HG02970 (cell line): ENCODE measurements around the gene SEZ6L.

Experiments
- ATAC-seq: cut with Tn5 transposase; IDR thresholded peaks from one replicate; pipeline ENCODE4 v1.9.1; 2021; ENCODE audit warnings: mild to moderate bottlenecking, moderate library complexity, moderate number of reproducible peaks; ENCODE audit not compliant: unreplicated experiment, low FRiP score

The SEZ6L gene

GRCh38 chr22:26236991-26237390 is 67.7 kb downstream of the SEZ6L start:
- no peak for ATAC-seq

DNA sequence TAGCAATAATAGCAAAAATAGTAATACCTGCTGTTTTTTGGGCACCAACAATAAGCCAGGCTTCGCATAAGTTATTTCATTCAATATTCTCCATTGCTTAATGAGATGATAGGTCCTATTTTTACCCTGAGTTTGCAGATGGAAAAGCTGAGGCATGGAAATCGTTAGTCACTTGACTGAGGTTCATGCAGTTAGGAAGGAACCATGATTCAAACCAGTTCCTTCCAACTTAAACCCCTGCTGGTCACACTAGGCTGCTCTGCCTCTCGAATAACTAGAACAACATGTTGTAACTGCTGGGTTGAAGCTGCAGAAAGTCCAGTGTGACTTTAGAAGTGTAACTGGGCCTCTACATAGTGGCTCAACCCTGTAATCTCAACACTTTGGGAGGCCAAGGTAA is 69.3 kb downstream of the SEZ6L start:
- no peak for ATAC-seq

- ATAC-seq = no peak
These were observed 70.3 kb downstream of the SEZ6L start for GRCh38 chr22:26239581-26239980.

DNA sequence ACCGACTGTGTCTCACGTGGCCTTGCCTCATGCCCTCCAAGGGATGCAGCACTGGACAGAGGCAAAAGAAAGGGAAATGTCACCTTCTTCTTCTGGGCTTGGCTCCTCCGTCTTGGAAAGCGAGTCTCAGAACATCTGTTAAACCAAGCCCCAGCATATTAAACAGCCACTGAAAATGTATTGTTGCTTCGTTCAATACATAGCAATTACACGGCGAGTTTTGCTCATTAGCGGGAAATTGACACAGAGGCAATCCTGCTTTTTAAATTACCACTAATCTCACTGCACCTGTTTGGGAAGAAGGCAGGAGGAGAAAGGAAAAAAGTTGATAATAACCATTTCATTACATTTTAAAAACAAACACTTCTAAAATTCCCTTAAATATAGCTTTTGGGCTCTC is 72.1 kb downstream of the SEZ6L start:
- ATAC-seq = no peak

- ATAC-seq = no peak
These were observed 75.7 kb downstream of the SEZ6L start for GRCh38 chr22:26245001-26245400.

DNA sequence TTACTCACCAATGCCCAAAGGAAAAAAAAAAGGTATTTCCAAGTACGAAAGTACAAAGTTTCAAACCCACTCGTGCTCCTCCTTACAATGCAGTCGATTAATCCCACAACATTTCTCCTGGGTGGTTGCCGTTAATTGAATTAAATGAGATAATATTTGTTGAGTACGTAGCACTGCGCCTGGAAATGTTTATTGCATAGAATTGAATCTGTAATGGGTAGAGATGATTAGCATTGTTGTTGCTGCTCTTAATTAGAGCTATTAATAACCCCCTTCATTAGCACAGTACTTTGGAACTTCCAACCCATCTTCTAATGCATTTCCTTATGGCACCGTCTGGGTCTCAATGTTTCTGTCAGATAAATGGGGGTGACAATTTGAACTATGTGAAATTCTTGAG is 77.3 kb downstream of the SEZ6L start:
- no peak for ATAC-seq

- no peak for ATAC-seq
These were observed 82.6 kb downstream of the SEZ6L start for GRCh38 chr22:26251869-26252268.

DNA sequence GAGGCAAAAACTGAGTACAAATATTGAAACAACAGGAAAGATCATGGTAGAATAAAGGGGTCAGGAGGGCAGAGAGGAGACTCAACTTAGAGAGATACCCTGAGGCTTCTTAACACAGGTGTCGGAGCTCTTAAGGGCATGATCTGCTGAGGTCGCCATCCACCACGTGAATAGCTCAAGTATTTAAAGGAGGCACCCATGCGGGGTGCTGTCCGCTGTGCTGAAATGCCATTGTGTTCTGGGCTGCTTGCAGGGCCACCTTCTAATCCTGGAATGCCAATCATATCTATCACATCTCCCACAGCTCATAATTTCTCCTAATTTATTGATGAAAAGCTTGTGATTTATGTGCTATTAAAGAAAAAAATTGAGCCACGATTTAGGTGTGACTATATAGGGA is 90.2 kb downstream of the SEZ6L start:
- no peak for ATAC-seq

- ATAC-seq = no peak
These were observed 94.9 kb downstream of the SEZ6L start for GRCh38 chr22:26264162-26264561.

GRCh38 chr22:26265281-26265680 is 96.0 kb downstream of the SEZ6L start:
- no peak for ATAC-seq

DNA sequence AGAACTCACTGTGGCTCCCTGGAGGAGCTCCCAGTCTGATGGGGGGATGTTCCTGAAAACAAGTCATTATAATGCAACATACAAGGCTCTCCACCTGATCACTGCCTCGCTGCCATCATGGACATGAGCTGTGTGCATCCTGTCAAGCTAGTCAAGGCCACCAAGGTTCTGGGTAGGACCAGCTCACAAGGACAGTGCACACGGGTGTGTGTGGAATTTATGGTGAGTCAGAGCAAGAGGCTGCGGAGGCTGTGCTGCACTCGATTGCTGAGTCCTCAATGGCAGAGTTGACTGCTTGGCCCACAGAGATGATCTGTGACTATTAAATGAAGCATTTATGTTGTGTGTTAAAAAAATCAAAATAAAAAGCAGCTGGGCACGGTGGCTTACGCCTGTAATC is 96.6 kb downstream of the SEZ6L start:
- no peak for ATAC-seq

- ATAC-seq = no peak
These were observed 98.6 kb downstream of the SEZ6L start for GRCh38 chr22:26267856-26268255.

GRCh38 chr22:26269572-26269971 is 100.3 kb downstream of the SEZ6L start:
- ATAC-seq = no peak

GRCh38 chr22:26271427-26271826 is 102.2 kb downstream of the SEZ6L start:
- no peak for ATAC-seq

DNA sequence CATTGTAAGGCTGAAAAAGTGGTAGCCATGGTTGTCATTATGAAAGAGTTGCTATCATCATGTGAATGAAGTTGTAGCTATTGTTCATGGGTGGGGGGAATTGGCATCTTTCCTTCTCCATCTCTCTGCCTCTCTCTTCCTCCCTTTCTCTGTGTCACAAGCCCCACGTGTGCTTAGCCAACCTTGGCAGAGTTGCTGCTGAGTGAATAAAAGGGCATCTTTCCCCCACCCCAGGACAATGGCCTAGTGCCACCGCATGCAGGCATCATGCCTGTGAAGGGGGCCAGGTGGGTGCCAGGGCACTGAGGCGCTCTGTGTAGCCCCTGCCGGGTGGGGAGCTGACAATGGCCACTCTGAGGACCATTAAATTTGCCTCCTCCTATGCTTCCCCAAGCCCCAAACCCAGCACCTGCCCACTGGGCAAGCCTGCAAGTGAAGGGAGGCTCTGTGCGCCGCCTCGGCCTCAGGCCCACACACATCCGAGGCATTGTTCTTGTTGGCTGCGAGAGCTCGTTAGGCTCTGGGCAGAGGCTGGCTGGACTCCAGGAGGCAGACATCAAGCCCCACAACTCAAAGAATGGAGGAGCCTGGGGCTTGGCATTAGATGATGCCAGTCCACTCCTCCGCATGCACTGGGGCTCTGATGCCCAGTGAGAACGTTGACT is 103.9 kb downstream of the SEZ6L start:
- no peak for ATAC-seq

DNA sequence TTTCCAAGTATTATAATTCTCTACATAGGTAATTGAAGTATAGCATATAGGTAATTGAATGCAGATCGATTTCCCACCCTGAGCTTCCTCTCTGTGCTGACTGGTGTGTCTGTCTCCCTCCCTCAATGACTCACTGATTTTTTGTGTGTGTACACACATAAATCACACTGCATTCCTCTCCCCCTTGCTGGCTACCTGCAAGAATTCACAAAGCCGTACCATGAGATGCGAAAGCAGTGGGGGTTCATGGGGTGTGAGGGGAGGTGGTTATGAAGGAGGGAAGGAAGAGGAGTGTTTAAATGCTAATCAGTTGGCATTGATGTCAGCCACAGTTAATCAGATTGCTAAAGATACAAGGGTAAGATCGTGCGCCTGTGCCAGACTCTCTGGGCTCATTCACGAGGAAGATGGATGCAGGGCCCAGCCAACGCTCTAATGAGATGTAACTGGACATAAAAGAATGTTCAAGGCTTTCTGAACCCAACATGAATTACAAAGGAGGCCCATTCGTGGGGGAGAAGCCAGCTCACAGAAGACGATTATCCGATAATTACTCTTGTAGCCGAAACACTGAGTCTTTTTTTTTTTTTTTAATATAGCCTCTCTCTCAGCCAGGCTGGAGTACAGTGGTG is 107.4 kb downstream of the SEZ6L start:
- ATAC-seq = no peak

- no peak for ATAC-seq
These were observed 112.7 kb downstream of the SEZ6L start for GRCh38 chr22:26281941-26282340.

GRCh38 chr22:26283330-26283729 is 114.1 kb downstream of the SEZ6L start:
- no peak for ATAC-seq

GRCh38 chr22:26285632-26286031 is 116.4 kb downstream of the SEZ6L start:
- no peak for ATAC-seq

DNA sequence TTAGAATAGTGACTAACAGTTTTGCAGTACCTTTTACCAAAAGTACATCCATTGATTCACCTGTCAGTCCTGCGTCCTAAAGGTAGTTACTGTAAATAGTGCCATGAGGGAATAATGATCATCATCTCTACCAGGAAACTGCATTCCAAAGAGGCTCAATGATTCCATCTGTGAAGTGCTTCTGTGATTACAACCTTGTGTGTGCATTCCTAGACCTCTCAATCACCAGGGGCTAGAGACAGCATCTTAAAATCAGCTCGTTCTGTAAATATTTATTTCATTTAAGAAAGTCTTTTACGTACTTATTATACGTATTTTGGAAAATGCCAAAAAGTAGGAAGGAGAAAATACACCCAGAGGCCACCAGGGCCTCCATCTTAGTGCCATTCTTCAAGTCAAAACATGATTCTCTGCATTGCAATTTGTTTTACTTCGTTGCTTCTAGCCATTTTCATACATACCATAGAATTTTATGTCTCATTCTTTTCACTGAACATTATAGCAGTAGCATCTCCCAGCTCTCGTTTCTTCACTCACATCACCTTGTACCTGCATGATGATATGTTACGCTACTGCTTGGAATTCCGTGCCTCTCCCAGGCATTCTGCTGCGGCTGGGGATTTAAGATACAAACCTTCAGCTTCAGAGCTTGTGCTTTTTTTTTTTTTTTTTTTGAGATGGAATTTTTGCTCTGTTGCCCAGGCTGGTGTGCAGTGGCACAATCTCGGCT is 117.0 kb downstream of the SEZ6L start:
- no peak for ATAC-seq

- ATAC-seq = no peak
These were observed 118.3 kb downstream of the SEZ6L start for GRCh38 chr22:26287382-26288225.
